Right kidney (tissue), 1 donor: ENCODE results near the gene MAD1L1.

Source experiments
- DNase-seq: peaks from one replicate; pipeline ENCODE4 v3.0.0-alpha.2; 2016

Gene MAD1L1

DNA sequence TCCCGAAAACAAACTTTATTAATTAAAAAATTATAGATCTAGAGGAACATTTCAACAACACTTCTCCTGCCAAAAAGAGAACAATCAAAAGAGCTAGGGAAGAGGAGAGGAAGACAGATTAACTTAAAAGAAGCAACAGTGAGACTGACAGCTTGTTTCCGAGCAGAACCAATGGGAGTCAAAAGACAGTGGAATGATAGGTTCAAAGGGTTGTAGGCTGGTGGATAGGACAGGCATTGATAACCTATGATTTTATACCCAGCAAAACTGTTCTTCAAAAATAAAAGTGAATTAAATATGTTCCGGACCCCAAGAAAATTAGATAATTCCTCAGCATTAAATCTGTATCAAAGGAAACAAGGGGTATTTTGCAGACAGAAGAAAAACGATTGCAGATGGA is 207.6 kb downstream of the MAD1L1 start:
- DNase-seq, result no peak

GRCh38 chr7:2024567-2024918 is 208.2 kb downstream of the MAD1L1 start:
- DNase-seq, result no peak

DNA sequence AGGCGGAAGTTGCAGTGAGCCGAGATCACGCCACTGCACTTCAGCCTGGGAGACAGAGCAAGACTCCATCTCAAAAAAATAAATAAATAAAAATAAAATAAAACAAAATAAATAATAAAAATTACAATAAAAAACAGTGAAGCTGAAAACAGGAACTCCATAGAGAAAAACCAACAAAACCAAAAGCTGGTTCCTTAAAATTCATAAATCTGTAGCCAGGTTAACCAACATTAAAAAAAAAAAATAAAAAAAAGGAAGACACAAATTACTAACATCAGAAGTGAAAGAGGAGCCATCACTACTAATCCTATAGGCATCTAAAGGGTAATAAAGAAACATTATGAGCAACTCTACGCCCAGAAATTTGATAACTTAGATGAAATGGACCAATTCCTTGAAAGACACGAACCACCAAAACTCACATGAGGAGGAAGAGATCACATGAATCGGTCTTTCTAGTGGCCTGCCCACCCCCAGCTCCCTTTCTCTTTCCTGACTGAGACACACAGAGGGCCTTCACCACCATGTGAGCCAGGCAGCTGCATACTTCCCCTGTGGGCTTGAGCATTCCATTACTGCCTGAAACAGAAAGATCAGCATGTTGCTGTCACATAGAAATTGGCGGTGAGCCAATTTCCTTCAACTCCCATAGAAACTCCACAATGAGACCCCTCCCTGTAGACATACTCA is 208.7 kb downstream of the MAD1L1 start:
- DNase-seq, result no peak

DNA sequence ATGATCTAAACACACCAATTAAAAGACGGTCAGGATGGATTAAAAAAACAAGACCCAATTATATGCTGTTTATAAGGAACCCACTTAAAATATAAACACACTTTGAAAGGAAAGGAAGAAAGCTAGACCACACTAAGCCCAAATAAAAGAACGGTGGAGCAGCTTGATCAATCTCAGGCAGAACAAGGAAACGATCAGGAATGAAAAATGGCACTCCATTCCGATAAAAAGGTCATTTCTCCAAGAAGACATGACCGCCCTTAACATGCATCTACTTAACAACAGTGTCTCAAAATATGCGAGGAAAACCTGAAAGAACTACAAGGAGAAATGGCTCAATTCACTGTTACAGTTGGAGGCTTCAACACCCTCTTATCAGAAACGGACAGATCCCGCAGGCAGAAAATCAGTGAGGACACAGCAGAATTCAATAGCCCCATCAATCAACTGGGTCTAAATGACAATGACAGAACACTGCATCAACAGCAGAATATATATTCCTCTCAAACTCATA is 210.0 kb downstream of the MAD1L1 start:
- no peak for DNase-seq

- no peak for DNase-seq
Observed at GRCh38 chr7:2022021-2022409, 210.7 kb downstream of the MAD1L1 start.

GRCh38 chr7:2019711-2020511 is 212.8 kb downstream of the MAD1L1 start:
- DNase-seq, result no peak

DNA sequence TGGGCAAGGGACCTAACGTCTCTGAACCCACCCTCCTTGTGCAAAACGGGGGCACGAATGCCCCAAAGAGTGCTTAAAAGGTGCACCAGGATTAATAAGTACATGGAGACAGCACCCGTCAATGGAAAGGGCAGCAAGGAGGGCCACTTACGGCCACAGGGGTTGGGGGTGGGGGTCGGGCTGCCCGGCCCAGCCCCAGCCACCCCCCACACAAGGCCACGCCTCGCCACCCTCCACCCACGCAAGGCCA is 213.4 kb downstream of the MAD1L1 start:
- DNase-seq, result no peak

DNA sequence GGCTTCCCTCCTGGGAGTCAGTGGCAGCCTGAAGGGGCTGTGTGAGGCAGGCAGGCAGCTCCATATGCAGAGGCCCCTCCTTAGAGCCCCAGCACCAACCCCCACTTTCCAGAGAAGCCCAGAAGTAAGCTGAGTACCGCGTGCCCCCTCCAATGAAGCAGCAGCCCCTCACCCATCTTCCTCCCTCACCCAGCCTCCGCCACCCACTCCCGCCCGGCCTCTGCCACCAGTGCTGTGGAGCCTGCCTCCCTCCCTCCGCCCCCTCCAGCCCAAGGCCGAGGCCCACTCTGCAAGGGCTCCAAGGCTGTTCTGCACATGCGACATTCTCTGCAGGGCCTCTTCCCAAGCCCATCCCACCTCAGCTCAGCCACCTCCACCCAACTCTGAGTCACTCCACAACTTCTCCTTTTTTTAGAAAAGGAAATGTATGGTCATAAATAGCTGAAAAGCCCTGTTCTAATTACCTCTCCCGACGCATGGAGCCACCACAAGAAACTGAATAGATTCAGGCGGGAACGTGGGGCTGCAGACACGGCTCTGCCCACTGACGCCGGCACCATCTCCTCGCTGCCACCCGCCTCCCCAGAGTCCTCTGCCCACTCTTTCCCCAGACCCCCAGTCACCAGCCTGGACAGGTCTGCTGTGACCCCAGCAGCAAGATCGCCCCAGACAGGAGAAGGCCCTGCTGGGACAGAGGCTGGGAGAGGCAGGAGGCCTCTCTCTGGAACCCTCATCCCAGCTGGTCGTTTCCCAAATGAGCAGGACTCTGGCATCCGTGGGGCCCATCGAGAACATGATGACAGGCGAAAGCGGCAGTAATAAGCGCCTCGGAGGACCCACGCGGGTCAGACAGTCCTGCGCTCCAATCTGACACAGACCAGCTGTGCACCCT is 213.9 kb downstream of the MAD1L1 start:
- DNase-seq, result no peak

DNA sequence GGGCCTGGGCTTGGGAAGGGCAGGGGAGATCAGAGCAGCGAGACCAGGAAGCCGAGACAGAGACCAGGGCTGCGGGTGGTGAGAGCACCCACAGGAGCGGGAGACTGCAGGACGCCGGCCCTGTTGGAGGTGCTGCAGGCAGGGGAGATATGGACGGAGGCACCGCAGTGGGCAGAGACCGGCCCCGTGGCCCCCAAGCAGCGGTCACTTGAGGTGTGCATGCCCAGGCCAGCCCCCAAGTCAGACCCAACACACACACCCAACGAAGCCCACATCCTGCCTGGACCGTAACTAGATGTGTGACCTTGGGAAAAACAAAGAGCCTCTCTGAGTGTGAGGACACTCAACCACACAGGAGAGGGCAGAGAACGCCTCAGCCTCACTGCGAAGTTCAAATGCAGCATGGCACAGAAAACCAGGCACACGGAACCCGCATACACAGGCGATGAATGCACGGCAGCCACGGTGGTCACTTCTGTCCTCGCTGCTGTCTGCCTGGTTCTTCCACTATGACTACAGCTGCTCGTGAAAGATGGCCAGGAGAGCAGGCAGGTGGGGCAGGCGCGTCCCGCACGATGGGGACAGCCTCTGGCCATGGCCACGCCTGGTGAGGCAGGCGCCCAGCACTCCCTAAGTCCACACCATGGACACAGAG is 214.7 kb downstream of the MAD1L1 start:
- no peak for DNase-seq

DNA sequence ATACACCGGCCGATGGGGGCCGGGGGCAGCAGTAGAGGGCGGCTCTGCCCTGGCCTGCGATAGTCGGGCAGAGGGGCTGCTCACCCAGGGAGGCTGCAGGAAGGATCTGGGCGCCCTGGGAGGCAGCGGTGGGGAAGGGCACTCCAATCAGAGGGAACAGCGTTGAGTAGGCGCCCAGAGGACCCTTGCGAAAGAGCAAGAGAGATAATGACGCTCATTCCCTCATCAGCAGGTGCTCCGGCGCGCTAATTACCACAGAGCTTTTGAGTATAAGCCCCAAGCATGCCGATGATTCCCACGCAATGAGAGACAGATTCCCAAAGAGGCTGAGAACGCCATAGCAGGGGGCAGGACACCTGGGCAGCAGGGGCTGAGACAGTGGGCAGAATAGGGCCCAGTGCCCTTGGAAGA is 215.3 kb downstream of the MAD1L1 start:
- no peak for DNase-seq

DNA sequence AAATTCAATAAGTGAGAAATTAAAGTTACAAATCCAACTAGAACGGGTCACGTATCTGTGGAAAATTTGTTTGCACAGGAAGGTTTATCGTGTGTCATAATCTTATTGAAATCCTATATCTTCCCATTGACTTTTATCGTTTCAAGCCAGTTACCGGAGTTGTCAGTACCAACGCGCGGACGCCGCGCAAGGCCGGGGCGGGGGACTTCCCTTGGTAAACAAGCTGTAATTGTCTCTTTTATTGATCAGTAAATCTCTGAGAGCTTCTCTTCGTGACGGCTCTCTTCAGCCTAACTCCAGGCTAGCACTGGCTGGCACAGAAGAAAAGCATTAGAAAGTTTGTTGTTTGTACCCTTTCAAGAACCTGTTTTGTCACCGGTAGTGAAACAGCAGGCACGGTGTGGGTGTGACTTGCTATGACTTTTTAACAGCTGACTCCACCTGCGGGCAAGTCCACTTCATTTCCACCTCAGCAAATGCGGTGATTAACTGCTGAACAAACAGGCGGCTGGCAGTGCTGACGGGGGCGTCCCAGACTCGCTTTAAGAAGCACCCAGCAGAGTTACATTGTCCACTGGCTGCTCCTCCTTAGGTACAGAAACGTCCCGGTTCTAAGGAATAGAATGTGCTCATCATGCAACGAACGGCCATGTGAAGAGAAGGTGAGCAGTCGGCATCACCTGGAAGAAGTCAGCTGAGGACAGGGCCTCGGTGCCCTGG is 215.8 kb downstream of the MAD1L1 start:
- no peak for DNase-seq

DNA sequence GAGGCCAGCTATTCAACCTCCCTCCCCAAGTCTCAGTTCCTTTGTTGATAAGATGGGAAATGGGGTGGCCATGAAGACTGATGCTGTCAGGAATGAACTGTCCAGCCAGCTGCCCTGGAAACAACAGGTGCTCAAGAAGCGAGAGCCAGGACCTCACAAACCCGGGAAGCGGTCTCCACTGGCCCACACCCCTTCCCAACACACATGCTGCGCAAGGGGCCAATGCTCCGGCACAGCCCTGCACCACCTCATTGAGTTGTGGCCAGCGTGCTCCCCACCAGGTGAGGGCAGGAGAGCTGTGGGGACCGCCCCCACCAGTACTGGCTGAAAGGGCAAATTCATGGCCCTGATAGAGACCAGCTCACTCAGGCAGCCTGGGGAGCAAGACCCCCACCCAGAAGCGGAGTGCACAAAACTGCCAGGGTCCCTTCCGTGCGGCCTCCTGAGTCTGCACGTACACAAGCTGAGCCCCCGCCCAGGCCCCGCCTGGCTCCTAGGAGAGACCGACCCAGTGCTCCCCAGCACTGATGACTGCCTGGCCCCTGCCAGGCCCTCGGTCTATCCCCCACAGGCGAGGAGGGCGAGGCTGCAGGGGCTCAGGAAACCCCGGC is 216.6 kb downstream of the MAD1L1 start:
- DNase-seq, result no peak

- DNase-seq, result no peak
Observed at GRCh38 chr7:2015251-2015871, 217.4 kb downstream of the MAD1L1 start.

DNA sequence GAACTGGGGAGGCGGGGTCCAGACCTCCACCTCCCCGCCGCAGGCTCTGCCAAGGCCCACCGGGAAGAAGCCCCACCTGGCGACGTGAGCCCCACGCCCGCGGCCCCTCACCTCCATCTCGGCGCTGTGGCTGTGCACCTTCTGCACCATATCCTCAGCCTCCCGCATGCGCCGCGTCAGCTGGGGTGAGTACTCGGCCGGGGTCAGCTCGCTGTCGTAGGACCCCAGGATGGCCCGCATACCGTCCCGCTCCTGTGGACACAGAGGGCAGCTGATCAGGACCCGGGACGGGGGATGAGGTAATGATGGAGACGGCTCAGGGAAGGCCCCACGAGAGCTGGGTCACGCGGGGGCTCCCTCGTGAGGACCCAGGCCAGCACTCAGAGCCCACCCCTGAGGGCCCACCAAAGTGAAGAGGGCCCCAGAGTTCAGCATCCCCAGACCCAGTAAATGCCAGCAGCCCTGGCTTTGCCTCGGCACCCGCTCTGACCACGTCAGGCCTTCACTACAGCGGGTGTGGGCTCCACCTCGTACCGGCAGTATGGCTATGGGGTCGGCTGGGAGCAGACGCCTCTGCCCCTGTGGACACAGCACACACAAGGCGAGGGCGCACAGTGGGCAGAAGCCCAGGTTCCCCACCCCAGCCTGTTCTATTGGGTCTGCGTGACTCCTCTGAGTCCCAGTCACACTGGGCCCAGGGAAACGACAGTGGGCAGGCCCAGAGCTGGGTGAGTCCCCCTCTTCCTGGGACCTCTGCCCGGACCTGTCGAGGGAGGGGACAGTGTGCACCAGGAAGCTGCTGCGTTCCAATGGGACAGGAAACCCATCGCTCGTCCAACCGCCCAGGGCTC is 218.1 kb downstream of the MAD1L1 start:
- no peak for DNase-seq

- no peak for DNase-seq
Observed at GRCh38 chr7:2013381-2014311, 219.1 kb downstream of the MAD1L1 start.

DNA sequence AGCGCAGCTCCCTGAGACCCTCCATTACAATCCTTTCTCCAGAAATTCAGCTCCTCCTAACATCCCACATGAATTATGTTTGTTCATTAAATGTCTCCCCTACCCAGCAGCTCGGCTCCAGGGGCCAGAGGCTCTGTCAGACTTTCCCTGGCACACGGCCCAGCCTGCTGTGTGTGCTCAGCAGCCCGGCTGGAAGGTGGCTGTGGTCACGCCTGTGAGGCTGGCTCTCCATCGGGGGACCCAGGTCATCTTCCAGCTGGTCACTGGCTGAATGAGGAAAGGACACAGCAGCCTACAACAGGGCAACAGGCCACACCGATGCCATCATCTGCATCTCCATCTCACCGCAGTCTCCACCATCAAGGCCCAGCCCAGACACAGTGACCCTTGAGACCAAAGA is 219.8 kb downstream of the MAD1L1 start:
- DNase-seq, result peak; percentile 58

DNA sequence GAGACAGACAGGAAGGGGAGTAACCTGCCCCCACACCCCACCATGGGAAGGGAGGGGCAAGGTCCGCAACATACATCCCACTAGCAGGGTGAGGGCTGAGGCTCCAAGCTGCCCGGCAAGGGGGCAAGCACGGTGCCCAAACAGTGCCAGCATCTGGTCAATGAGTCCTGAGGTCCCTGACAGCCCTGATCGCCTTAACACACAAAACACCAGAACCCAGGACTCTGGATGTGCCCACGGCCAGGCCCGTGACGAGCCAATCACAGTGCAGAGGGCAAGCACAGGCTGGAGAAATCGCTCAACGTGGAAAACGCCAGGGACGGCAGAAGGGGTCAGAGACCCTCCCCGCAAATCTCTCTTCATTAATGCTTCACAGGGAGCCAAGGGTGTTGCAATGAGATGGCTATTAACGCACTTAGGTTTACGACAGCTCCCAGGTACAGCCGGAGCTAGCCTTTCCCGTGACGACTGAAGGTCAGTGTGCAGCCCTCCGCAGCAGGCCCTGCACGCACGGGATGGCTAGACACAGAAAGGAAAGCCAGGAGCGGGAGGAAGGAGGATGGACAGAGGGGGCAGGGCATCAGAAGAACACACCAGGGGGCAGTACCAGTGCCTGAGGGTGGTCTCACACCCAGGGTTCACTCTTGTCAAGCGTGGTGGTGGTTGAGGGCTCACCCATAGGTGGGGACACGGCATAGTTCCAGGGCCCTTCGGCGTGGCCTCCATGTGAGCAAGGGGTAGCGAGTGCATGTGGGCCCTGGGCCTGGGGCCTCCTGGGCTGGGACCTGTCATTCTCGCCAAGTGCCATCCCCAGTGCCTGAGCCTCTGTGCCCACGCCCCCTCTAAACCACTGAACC is 220.5 kb downstream of the MAD1L1 start:
- no peak for DNase-seq
